Right lobe of liver (tissue), 6 donors: Measurements from ENCODE around the gene PRAMEF5. TPM values are rescaled to one million over a fixed set of nuclear protein-coding genes. Genes with fewer than 3 reads are reported as not detected.
"Not testable (repeated sequence)": the region's sequence is repeated elsewhere in the genome, so short reads cannot be mapped to it uniquely, and the experiment has no call there.

Experiments used
- ATAC-seq, 4 donors: fragments of 200-7000 bp; cut with Tn5 transposase; one replicate each; pipeline ENCODE4 v1.9.1; 2020; ENCODE audit warnings: mild to moderate bottlenecking in 4 of 4, moderate library complexity in 4 of 4
- DNase-seq, 3 donors: peaks; one replicate each; pipeline ENCODE4 v3.0.0-alpha.2; 2020
- H3K27ac ChIP-seq, 3 donors: fragments of 200-600 bp; one replicate each; pipeline ENCODE4 v1.8.0; 2022
- H3K27me3 ChIP-seq, 2 donors: fragments of 200-600 bp; one replicate each; pipeline ENCODE4 v1.8.0; 2022
- H3K36me3 ChIP-seq, 4 donors: fragments of 200-600 bp; sonication (generic) in 1 of 4; one replicate each; pipeline versions ENCODE4 v1.5.1 to v1.8.0; 2017 to 2022; ENCODE audit warnings: control low read depth in 1 of 4
- H3K4me1 ChIP-seq, 4 donors: fragments of 200-600 bp; sonication (generic) in 1 of 4; one replicate each; pipeline versions ENCODE4 v1.5.1 to v1.8.0; 2017 to 2022; ENCODE audit warnings: control low read depth in 1 of 4
- H3K4me3 ChIP-seq, 3 donors: fragments of 200-600 bp; one replicate each; pipeline ENCODE4 v1.8.0; 2022
- H3K9me3 ChIP-seq, 4 donors: fragments of 200-600 bp; sonication (generic) in 1 of 4; one replicate each; pipeline versions ENCODE4 v1.5.1 to v1.8.0; 2017 to 2022; ENCODE audit warnings: control low read depth in 1 of 4
- WGBS: methylation state at CpG from one replicate; pipeline ENCODE4 v1.1.6; 2018; ENCODE audit warnings: low coverage, low lambda C conversion rate; ENCODE audit not compliant: insufficient coverage; ENCODE audit errors: missing lambda C conversion rate; 5-methylcytosine and 5-hydroxymethylcytosine counted together
- intact Hi-C, 2 donors: fragments of 100-400 bp; cut with DNase I; formaldehyde crosslinking; loops; one replicate each; pipeline versions ENCODE4 v1.11.2 to v1.14.1; 2022
- small RNA-seq, 2 experiments: library from RNA; depleted of rRNA; stranded (forward); fragments of <200 nt; gene quantifications; one replicate each; pipeline ENCODE3, GENCODE V24; 2016
- total RNA-seq, 6 experiments: library from RNA; depleted of rRNA in 2 of 6; stranded (reverse); fragments of >200 nt in 2 of 6; fragmentation: NEBNext Ultra II Directional in 3 of 6; extraction: Animal tissue kit (Norgen Biotek cat#: 25700) in 3 of 6; gene quantifications; one replicate each; pipeline versions ENCODE4 v1.1.0 to v1.2.4, GENCODE V29; 2016 to 2023
- donor health status: DM: no; HTN: yes; CAD: no.
- donor health status: DM: no; HTN: no; CAD: no.
- donor health status: DM: no; HTN: no; CAD: no.
- donor health status: DM: no; HTN: yes; CAD: no.
- donor health status: DM: no; HTN: yes; CAD: no.

PRAMEF5 gene
- total RNA-seq, 6 experiments from 2014 or later = not detected

DNA sequence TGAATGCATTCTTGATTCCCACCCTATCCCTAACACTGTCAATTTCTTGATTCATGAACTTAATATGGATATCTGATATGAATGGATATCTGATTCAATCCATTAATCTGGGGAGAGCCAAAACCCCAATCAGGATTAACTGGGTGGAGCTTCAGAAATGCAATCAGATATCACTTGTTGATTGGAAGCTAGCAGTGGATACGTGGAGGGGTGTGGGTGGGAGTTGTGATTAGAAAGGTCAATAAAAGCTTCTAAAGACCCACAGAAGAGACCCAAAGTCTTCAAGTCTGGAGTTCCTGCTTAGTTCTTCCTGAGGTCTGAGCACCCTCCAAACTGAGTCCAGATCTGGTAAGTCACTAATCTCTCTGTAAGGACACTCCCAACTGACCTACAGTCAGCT is 49.2 kb downstream of the PRAMEF5 start, which contains the start of gene PRAMEF33:
PRAMEF33 (plus strand) TSS at position 301 of the 400 bp plus-strand sequence. CDS start 2,416 bp downstream, outside the sequence.
- H3K36me3 ChIP-seq, DNase-seq, H3K27ac ChIP-seq, H3K4me3 ChIP-seq, ATAC-seq, intact Hi-C loops, H3K27me3 ChIP-seq, H3K4me1 ChIP-seq, H3K9me3 ChIP-seq: not testable (repeated sequence)
- no CpG with 5 or more reads among the region's 1 CpG for WGBS

Small RNA genes lying within 50 kb of the gene (small RNA-seq; reads per million reads assigned to genes)
- 0 reads per million in 2 experiments for gene RNU6-771P

Other genes with a start within 250 kb of the PRAMEF5 start
- gene PRAMEF27, start 197.6 kb upstream of the PRAMEF5 start, total RNA-seq = not detected
- not detected for gene HNRNPCL3, start 193.4 kb upstream of the PRAMEF5 start, total RNA-seq
- gene PRAMEF25, start 183.4 kb upstream of the PRAMEF5 start, total RNA-seq = not detected
- gene HNRNPCL2, start 137.3 kb upstream of the PRAMEF5 start, total RNA-seq = not detected
- not detected for gene PRAMEF26, start 98.2 kb upstream of the PRAMEF5 start, total RNA-seq
- gene HNRNPCL4, start 88.6 kb upstream of the PRAMEF5 start, total RNA-seq = not detected
- gene PRAMEF9, start 82.3 kb upstream of the PRAMEF5 start, total RNA-seq = not detected
- gene PRAMEF13, start 52.8 kb upstream of the PRAMEF5 start, total RNA-seq = not detected
- not detected for gene PRAMEF18, start 28.0 kb upstream of the PRAMEF5 start, total RNA-seq
- under 1 TPM in 1 of 6 experiments, not detected in 5; 0.49 TPM for gene PRAMEF8, start 30.9 kb downstream of the PRAMEF5 start, total RNA-seq
- gene PRAMEF33, start 49.3 kb downstream of the PRAMEF5 start, total RNA-seq = 1 to 10 TPM in 2 of 6 experiments, under 1 TPM in 2, not detected in 2; 0.13 to 6.0 (median 1.8) TPM
- not detected for gene PRAMEF15, start 61.4 kb downstream of the PRAMEF5 start, total RNA-seq
- not detected for gene PRAMEF14, start 92.9 kb downstream of the PRAMEF5 start, total RNA-seq
- not detected for gene PRAMEF19, start 117.7 kb downstream of the PRAMEF5 start, total RNA-seq
- not detected for gene PRAMEF17, start 135.4 kb downstream of the PRAMEF5 start, total RNA-seq
- not detected for gene PRAMEF20, start 156.3 kb downstream of the PRAMEF5 start, total RNA-seq